KMS-11 (cell line): ENCODE data around the gene CPNE8.

Experiments
- H2AFZ ChIP-seq: fragments of 200-600 bp; sonication (generic); 2 replicates; pipeline ENCODE4 v1.6.1; 2016; ENCODE audit warnings: antibody characterized with exemption, mixed run types, low read depth
- H3K27ac ChIP-seq: fragments of 200-600 bp; sonication (generic); 2 replicates; pipeline ENCODE4 v1.6.1; 2016; ENCODE audit warnings: mild to moderate bottlenecking, mixed run types
- H3K27me3 ChIP-seq: fragments of 200-600 bp; sonication (generic); 2 replicates; pipeline ENCODE4 v1.6.1; 2017; ENCODE audit warnings: mild to moderate bottlenecking, low read depth, mixed run types, moderate library complexity; ENCODE audit not compliant: insufficient read depth
- H3K36me3 ChIP-seq: fragments of 200-600 bp; sonication (generic); 2 replicates; pipeline ENCODE4 v1.6.1; 2017; ENCODE audit warnings: mild to moderate bottlenecking, mixed run types; ENCODE audit not compliant: insufficient read depth
- H3K4me1 ChIP-seq: fragments of 200-600 bp; sonication (generic); 2 replicates; pipeline ENCODE4 v1.6.1; 2016; ENCODE audit warnings: mild to moderate bottlenecking, low read depth, mixed run types; ENCODE audit not compliant: poor library complexity, severe bottlenecking
- H3K4me2 ChIP-seq: fragments of 200-600 bp; sonication (generic); 2 replicates; pipeline ENCODE4 v1.7.0; 2016; ENCODE audit warnings: mild to moderate bottlenecking, mixed run types
- H3K4me3 ChIP-seq: fragments of 200-600 bp; sonication (generic); IDR thresholded peaks from 2 replicates; pipeline ENCODE4 v1.6.1; 2017; ENCODE audit warnings: low read depth, low read length, mixed read lengths; ENCODE audit not compliant: insufficient read depth
- H3K79me2 ChIP-seq: fragments of 200-600 bp; sonication (generic); 2 replicates; pipeline ENCODE4 v1.6.1; 2016; ENCODE audit warnings: low read depth, mixed run types; ENCODE audit not compliant: insufficient read depth
- H3K9ac ChIP-seq: fragments of 200-600 bp; sonication (generic); 2 replicates; pipeline ENCODE4 v1.6.1; 2016; ENCODE audit warnings: mild to moderate bottlenecking, mixed run types
- H4K20me1 ChIP-seq: fragments of 200-600 bp; sonication (generic); 2 replicates; pipeline ENCODE4 v1.6.1; 2016; ENCODE audit warnings: mild to moderate bottlenecking, mixed run types; ENCODE audit not compliant: insufficient read depth
- CTCF ChIP-seq: fragments of 200-600 bp; sonication (generic); conservative IDR thresholded peaks from 2 replicates; pipeline ENCODE4 v1.6.1; 2017; ENCODE audit warnings: low read depth, mild to moderate bottlenecking, antibody characterized with exemption, low read length, moderate library complexity, mixed read lengths

The CPNE8 gene

GRCh38 chr12:38883629-38884134 lies 21.7 kb downstream of the CPNE8 start:
- Histone ChIP-seq H3K4me3 (no peak overlapping the region), H3K9ac (no peak overlapping the region)
- no peak for TF ChIP-seq CTCF

DNA sequence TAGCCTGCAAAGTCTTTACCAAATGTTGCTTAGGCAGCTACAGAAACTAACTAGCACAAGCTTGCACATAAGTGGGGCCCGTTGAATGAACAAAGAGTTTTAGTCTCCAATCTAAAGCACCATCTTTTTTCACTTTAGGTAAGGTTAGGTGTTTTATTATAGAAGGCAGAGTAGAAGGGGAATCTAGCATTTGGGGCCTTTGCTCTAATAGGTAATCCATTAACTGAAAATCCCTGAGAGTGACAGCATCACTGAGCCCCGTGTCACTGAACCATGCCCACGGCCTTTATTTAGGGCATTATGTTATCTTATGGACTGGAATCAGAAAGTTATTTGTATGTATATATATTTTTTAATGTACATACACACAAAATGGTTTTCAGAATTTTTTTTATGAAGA lies 25.1 kb downstream of the CPNE8 start:
- Histone ChIP-seq H3K4me1 (no peaks in the 10 kb centered on the region), H2AFZ (no peak overlapping the region), H3K36me3 (no peaks in the 10 kb centered on the region), H3K79me2 (no peaks in the 10 kb centered on the region), H3K4me3 (no peak overlapping the region), H3K4me2 (no peak overlapping the region), H4K20me1 (no peaks in the 10 kb centered on the region), H3K27me3 (no peaks in the 10 kb centered on the region), H3K27ac (no peak overlapping the region), H3K9ac (no peak overlapping the region)
- TF ChIP-seq CTCF, result no peak

More at GRCh38 chr12:38883629-38884134, 21.7 kb downstream of the CPNE8 start:
- Histone ChIP-seq H3K36me3 (no peaks in the 10 kb centered on the region), H4K20me1 (no peaks in the 10 kb centered on the region), H3K4me2 (no peak overlapping the region), H3K27me3 (no peaks in the 10 kb centered on the region), H2AFZ (no peak overlapping the region), H3K4me1 (no peaks in the 10 kb centered on the region), H3K79me2 (no peaks in the 10 kb centered on the region), H3K27ac (no peak overlapping the region)

DNA sequence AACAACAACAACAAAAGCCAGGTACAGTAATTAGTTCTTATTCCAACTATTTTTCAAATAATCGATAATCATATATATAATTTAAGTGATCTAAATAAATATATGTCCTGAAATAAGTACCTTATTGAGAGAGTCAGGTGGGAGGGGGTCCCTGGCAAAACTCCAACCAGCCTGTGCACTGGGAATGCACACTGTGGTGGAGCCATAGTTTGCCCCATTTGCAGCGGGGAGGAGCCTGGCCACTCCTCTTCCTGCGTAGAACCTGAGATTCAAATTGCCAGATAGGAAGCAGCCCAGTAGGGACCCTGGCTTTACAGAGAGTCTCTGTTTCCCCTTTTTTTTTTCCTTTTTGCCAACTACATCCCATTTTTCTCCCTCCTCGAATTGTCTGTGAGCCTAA lies 26.4 kb downstream of the CPNE8 start:
- Histone ChIP-seq H4K20me1 (no peaks in the 10 kb centered on the region), H3K4me1 (no peaks in the 10 kb centered on the region), H3K36me3 (no peaks in the 10 kb centered on the region), H3K4me2 (no peak overlapping the region), H3K27me3 (no peaks in the 10 kb centered on the region), H3K27ac (no peak overlapping the region), H3K79me2 (no peaks in the 10 kb centered on the region), H2AFZ (no peak overlapping the region), H3K9ac (no peak overlapping the region), H3K4me3 (no peak overlapping the region)
- no peak for TF ChIP-seq CTCF

- H4K20me1 ChIP-seq, result no peaks in the 10 kb centered on the region
- H2AFZ ChIP-seq, result no peak overlapping the region
- H3K36me3 ChIP-seq, result no peaks in the 10 kb centered on the region
- H3K4me3 ChIP-seq, result no peak overlapping the region
- no peak overlapping the region for H3K27ac ChIP-seq
- no peaks in the 10 kb centered on the region for H3K4me1 ChIP-seq
- H3K79me2 ChIP-seq, result no peaks in the 10 kb centered on the region
- H3K9ac ChIP-seq, result no peak overlapping the region
- TF ChIP-seq CTCF, result no peak
- H3K4me2 ChIP-seq, result no peak overlapping the region
- no peaks in the 10 kb centered on the region for H3K27me3 ChIP-seq
These were observed 27.1 kb downstream of the CPNE8 start for GRCh38 chr12:38878333-38878705.
